COR-L47 (cell line): ENCODE data around the gene RAPSN.

Source experiments
- DNase-seq: peaks from one replicate; lab custom pipeline; 2025; lab: John Stamatoyannopoulos, UW

Gene RAPSN

GRCh38 chr11:47389577-47390421 is 59.1 kb downstream of the RAPSN start:
- DNase-seq: no peak

GRCh38 chr11:47388697-47389576 is 60.0 kb downstream of the RAPSN start:
- no peak for DNase-seq

- no peak for DNase-seq
Measured at GRCh38 chr11:47387944-47388696, 60.8 kb downstream of the RAPSN start.
